SU-DHL-6 (cell line): Measurements from ENCODE around the gene MYL12A.

ENCODE experiments used
- EZH2phosphoT487 ChIP-seq: fragments of 200-600 bp; sonication (generic), shearing (Covaris generic); conservative IDR thresholded peaks from 2 replicates; pipeline ENCODE4 v1.6.1; 2018; ENCODE audit warnings: mild to moderate bottlenecking, antibody characterized with exemption, low read length, moderate library complexity, mixed read lengths
- TF ChIP-seq, protein P1 (sequence below): fragments of 200-600 bp; sonication (generic); IDR thresholded peaks from one replicate; pipeline ENCODE4 v1.5.1; 2017; ENCODE audit warnings: antibody characterized with exemption, mild to moderate bottlenecking, low read length, moderate library complexity; ENCODE audit not compliant: insufficient read depth, poor library complexity, severe bottlenecking

- TF ChIP-seq, protein P1, sequence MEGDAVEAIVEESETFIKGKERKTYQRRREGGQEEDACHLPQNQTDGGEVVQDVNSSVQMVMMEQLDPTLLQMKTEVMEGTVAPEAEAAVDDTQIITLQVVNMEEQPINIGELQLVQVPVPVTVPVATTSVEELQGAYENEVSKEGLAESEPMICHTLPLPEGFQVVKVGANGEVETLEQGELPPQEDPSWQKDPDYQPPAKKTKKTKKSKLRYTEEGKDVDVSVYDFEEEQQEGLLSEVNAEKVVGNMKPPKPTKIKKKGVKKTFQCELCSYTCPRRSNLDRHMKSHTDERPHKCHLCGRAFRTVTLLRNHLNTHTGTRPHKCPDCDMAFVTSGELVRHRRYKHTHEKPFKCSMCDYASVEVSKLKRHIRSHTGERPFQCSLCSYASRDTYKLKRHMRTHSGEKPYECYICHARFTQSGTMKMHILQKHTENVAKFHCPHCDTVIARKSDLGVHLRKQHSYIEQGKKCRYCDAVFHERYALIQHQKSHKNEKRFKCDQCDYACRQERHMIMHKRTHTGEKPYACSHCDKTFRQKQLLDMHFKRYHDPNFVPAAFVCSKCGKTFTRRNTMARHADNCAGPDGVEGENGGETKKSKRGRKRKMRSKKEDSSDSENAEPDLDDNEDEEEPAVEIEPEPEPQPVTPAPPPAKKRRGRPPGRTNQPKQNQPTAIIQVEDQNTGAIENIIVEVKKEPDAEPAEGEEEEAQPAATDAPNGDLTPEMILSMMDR = no peak
- no peak for TF ChIP-seq EZH2phosphoT487
Observed at GRCh38 chr18:3226048-3226447, 21.6 kb upstream of the MYL12A start.
